ENCODE results near the gene KATNAL2.

Gene KATNAL2

DNA sequence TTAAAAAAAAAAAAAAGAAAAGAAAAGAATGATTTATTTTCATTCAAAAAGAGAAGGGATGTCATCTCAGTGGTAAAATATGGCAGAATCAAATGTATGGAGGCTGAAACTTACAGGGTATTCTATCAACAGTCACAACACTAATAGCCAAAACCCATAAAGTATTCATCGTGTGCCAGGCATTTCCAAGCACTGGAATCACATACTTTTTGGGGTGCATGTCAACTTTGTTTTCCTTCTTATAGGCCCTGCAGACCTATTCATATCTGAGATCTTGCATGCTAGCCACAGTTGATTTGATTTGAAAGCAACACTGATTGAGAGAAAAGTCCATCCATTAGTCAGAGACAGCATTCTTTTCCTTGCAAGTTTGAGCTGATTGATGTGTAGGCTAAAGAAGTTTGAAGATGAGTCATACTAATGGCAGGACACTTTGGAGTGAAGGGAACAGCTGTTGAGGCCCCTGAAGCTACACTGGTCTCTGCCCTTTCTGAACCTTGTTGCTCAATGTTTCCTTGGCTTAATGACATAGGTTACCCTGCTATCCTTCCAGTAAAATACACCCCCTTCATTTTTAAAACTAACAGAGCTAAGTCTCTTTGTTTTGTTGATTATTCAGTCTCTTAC lies 22.0 kb downstream of the KATNAL2 start:
- TF ChIP-seq, protein P1, sequence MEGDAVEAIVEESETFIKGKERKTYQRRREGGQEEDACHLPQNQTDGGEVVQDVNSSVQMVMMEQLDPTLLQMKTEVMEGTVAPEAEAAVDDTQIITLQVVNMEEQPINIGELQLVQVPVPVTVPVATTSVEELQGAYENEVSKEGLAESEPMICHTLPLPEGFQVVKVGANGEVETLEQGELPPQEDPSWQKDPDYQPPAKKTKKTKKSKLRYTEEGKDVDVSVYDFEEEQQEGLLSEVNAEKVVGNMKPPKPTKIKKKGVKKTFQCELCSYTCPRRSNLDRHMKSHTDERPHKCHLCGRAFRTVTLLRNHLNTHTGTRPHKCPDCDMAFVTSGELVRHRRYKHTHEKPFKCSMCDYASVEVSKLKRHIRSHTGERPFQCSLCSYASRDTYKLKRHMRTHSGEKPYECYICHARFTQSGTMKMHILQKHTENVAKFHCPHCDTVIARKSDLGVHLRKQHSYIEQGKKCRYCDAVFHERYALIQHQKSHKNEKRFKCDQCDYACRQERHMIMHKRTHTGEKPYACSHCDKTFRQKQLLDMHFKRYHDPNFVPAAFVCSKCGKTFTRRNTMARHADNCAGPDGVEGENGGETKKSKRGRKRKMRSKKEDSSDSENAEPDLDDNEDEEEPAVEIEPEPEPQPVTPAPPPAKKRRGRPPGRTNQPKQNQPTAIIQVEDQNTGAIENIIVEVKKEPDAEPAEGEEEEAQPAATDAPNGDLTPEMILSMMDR (IDR thresholded peaks at IDR 0.05; ENCODE audit: low read depth, low read length, missing control alignments) = no peak
- DNase-seq (ENCODE audit: low read depth) = no peak
- no peak overlapping the region for H3K4me3 ChIP-seq (ENCODE audit: low read depth, low read length)

DNA sequence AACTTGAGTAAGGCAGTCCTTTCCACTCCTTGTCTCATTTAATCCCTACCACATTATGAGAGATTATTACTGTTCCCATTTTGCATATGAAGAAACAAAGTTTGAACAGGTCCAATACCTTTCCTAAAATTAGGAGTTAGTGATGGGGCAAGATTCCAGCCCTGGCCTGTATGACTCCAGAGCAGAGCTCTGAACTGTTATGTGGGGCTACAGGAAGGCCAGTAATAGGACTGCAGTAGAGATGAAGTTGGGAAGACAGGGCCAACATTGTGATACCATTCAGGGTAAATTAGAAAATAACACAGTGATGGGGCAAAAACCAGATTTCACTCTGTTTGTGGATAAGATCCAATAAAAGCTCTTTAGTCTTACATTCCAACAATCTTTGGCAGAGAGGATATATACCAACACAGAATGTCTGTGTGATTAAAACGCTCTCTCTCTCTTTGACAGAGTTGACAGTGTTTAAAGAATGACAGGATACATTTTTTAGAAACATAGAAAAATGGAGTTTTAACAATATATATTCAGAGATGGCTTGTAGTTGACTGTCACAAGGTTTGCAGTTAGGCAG lies 22.7 kb downstream of the KATNAL2 start:
- TF ChIP-seq, protein P1 (IDR thresholded peaks at IDR 0.05; ENCODE audit: low read depth, low read length, missing control alignments) = no peak
- H3K4me3 ChIP-seq (ENCODE audit: low read depth, low read length) = no peak overlapping the region
- DNase-seq (ENCODE audit: low read depth) = no peak

DNA sequence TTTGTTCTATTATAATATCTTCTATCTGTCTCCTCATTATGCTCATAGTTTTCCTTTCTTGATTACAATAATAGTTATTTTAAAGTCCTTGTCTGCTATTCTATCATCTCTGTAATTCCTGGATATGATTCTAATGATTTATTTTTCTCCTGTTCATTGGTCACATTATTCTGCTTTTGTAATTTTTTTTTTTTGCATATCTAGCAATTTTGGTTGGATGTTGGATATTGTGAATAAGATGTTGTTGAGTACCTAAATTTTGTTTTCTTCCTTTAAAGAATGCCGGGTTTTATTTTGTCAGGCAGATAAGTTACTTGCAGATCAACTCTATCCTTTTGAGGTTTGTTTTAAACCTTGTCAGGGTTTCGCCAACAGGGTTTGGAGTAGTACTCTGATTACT lies 25.2 kb downstream of the KATNAL2 start:
- DNase-seq (ENCODE audit: low read depth) = no peak
- TF ChIP-seq, protein P1 (IDR thresholded peaks at IDR 0.05; ENCODE audit: low read depth, low read length, missing control alignments) = no peak
- no peak overlapping the region for H3K4me3 ChIP-seq (ENCODE audit: low read depth, low read length)

DNA sequence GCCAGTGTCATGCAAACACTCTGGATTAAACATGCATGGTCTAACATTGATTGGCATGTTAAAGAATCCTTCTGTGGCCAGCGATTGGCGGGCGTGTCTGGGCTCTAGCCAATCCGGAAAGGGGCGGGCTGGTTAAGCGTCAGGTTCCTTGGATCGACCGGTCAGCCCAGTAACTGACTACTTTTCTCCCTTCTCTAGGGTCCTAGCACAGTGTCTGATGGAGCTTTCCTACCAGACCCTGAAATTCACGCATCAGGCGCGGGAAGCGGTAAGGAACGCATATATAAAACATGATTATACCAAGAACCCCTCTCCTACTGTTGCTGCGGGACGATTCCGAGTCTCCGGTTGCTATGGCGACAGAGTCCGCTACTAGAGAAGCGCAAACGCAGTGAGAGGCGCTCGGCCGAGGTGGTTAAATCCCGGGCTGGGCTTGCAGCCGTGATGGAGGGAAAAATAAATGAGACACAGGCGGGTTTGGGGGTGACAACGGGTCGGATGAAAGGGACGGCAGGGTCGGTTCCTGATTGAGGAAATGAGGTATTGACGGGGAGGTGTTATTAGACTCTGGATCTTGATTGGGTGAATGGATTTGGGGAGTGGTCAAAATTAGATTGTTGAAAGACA lies 29.4 kb downstream of the KATNAL2 start:
- no peak for DNase-seq (ENCODE audit: low read depth)
- H3K4me3 ChIP-seq (ENCODE audit: low read depth, low read length) = peak overlapping the region; percentile 71
- TF ChIP-seq, protein P1 (IDR thresholded peaks at IDR 0.05; ENCODE audit: low read depth, low read length, missing control alignments) = no peak

DNA sequence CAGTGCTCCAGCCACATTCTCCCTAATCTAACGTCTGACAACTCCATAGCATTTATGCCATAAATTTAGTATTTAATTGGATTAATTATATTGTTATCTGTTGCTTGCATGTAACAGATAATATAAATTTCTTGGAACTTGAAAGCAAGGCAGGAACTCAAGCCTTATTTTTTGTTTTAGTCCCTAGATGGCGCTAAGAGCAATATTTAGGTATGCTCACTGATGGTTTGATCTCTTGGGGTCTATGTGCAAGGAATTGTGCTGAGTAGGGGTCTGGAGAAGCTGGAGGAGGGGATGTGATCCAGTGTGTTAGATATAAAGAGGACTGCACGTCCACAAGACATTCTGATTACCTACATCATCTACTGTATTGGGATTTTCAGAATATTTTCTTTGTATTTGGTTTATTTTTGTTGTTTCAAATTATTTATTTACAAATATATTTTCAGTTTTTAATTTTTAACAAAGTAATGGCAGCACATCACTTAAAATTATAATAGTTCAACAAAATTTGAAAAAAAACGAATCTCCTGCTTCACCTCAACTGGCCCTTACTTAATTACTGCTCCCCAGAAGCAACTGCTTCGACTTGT lies 32.8 kb downstream of the KATNAL2 start:
- TF ChIP-seq, protein P1 (IDR thresholded peaks at IDR 0.05; ENCODE audit: low read depth, low read length, missing control alignments) = peak; percentile 53
- H3K4me3 ChIP-seq (ENCODE audit: low read depth, low read length) = no peak overlapping the region
- DNase-seq (ENCODE audit: low read depth) = no peak

DNA sequence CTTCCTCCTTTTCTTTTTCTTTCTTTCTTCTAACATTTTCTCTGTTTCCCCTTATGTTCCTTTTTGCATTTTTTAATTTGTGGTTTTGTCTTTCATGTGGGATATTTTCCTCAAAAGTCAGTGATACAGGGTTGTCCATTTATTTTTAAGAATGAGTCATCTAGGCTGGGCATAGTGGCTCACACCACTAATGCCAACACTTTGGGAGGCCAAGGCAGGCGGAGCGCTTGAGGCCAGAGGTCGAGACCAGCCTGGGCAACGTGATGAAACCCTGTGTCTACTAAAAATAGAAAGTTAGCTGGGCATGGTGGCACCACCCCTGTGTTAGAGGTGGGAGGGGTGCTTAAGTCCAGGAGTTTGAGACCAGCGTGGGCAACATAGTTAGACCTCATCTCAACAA lies 35.8 kb downstream of the KATNAL2 start:
- H3K4me3 ChIP-seq (ENCODE audit: low read depth, low read length) = no peak overlapping the region
- no peak for DNase-seq (ENCODE audit: low read depth)
- TF ChIP-seq, protein P1 (IDR thresholded peaks at IDR 0.05; ENCODE audit: low read depth, low read length, missing control alignments) = no peak
